GM21576 (cell line): ENCODE measurements around the gene SLC6A13.
"Not testable (repeated sequence)": the region's sequence is repeated elsewhere in the genome, so short reads cannot be mapped to it uniquely, and the experiment has no call there.

Source experiments
- ATAC-seq: cut with Tn5 transposase; IDR thresholded peaks from one replicate; pipeline ENCODE4 v1.9.1; 2021; ENCODE audit warnings: mild to moderate bottlenecking, moderate library complexity; ENCODE audit not compliant: unreplicated experiment

The SLC6A13 gene

GRCh38 chr12:217029-217428 is 45.6 kb downstream of the SLC6A13 start:
- ATAC-seq: not testable (repeated sequence)

- no peak for ATAC-seq
Measured at GRCh38 chr12:215116-215515, 47.5 kb downstream of the SLC6A13 start.

- ATAC-seq: no peak
Measured at GRCh38 chr12:214003-214741, 48.5 kb downstream of the SLC6A13 start, which contains the start of gene SLC6A12. TSS of gene SLC6A12 (minus strand) at chr12:214157. CDS start at chr12:209986, 4,171 bp downstream.

- no peak for ATAC-seq
Measured at GRCh38 chr12:213527-213932, 49.1 kb downstream of the SLC6A13 start.

GRCh38 chr12:212715-213526 is 49.7 kb downstream of the SLC6A13 start:
- no peak for ATAC-seq

- ATAC-seq: no peak
Measured at GRCh38 chr12:212415-212714, 50.3 kb downstream of the SLC6A13 start.

- ATAC-seq: no peak
Measured at GRCh38 chr12:211639-212414, 50.8 kb downstream of the SLC6A13 start.

GRCh38 chr12:211142-211465 is 51.5 kb downstream of the SLC6A13 start:
- no peak for ATAC-seq

GRCh38 chr12:210277-211141 is 52.1 kb downstream of the SLC6A13 start:
- no peak for ATAC-seq

GRCh38 chr12:209851-210250 is 52.8 kb downstream of the SLC6A13 start:
- no peak for ATAC-seq

GRCh38 chr12:209246-209645 is 53.4 kb downstream of the SLC6A13 start:
- ATAC-seq: no peak

GRCh38 chr12:208813-209212 is 53.8 kb downstream of the SLC6A13 start:
- no peak for ATAC-seq

GRCh38 chr12:207804-208203 is 54.8 kb downstream of the SLC6A13 start:
- no peak for ATAC-seq

- ATAC-seq: no peak
Measured at GRCh38 chr12:206746-207440, 55.7 kb downstream of the SLC6A13 start.

- no peak for ATAC-seq
Measured at GRCh38 chr12:205026-205425, 57.6 kb downstream of the SLC6A13 start.

- no peak for ATAC-seq
Measured at GRCh38 chr12:204261-204678, 58.4 kb downstream of the SLC6A13 start.

GRCh38 chr12:203462-204260 is 59.0 kb downstream of the SLC6A13 start:
- ATAC-seq: no peak

GRCh38 chr12:203074-203461 is 59.6 kb downstream of the SLC6A13 start:
- no peak for ATAC-seq

GRCh38 chr12:202081-202731 is 60.4 kb downstream of the SLC6A13 start:
- ATAC-seq: no peak
